GM12892 (cell line): Measurements from ENCODE around the gene ST3GAL3.

Experiments
- POLR2A ChIP-seq: IDR thresholded peaks from 2 replicates; pipeline ENCODE4 v1.6.1; 2011; ENCODE audit warnings: low read depth, low read length, control low read depth
- POLR2AphosphoS5 ChIP-seq: IDR thresholded peaks from 2 replicates; pipeline ENCODE4 v1.6.1; 2011; ENCODE audit warnings: low read depth, low read length, control low read depth
- TAF1 ChIP-seq: IDR thresholded peaks from 2 replicates; pipeline ENCODE4 v1.6.1; 2011; ENCODE audit warnings: low read depth, mild to moderate bottlenecking, control low read depth, low read length, borderline replicate concordance

DNA sequence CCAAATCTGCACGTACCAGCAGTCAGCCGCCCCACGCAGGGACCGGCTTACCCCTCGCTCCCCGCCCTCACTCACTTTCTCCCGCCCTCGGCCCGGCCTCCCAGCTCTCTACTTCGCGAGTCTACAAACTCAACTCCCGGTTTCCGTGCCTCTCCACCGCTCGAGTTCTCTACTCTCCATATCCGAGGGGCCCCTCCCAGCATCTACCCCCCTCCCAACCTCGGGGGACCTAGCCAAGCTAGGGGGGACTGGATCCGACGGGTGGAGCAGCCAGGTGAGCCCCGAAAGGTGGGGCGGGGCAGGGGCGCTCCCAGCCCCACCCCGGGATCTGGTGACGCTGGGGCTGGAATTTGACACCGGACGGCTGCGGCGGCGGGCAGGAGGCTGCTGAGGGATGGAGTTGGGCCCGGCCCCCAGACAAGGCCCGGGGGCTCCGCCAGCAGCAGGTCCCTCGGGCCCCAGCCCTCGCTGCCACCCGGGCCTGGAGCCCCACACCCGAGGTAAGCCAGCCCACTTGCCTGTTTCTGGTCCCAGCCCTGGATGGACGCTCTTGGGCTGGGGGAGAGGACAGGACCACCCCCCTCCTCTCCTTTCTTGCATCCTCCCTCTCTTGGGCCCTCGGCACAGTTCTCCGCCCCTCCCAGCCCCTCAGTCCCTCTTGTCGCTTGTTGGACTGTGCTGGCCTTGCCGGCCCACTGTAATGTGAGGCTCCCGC is 226.2 kb downstream of the ST3GAL3 start, which contains the start of gene ARTN:
- no peak for TF ChIP-seq POLR2A
- TF ChIP-seq TAF1, result no peak
- no peak for TF ChIP-seq POLR2AphosphoS5
